ENCODE results near the gene CCL14. TPM values are rescaled to one million over a fixed set of nuclear protein-coding genes. Genes with fewer than 3 reads are reported as not detected.

Gene CCL14
- total and polyA plus RNA-seq, 2 donors from 2014 or later = 14.2 to 134 TPM

- TF ChIP-seq CTCF (IDR thresholded peaks at IDR 0.05; ENCODE audit: borderline replicate concordance, extremely low read depth, insufficient read depth) = no peak
- Histone ChIP-seq H3K9ac (ENCODE audit: low read length in 3 of 3) (no peak overlapping the region), H3K27ac (ENCODE audit: low read depth in 2 of 2, low read length in 2 of 2) (no peak overlapping the region), H3K9me3 (ENCODE audit: control insufficient read depth in 2 of 3, insufficient read depth in 1 of 3, low read length in 3 of 3) (no peaks in the 10 kb centered on the region), H3K36me3 (ENCODE audit: control insufficient read depth in 2 of 3, insufficient read depth in 3 of 3, low read length in 3 of 3) (no peaks in the 10 kb centered on the region), H3K27me3 (ENCODE audit: control insufficient read depth, insufficient read depth, low read length) (no peaks in the 10 kb centered on the region), H3K4me1 (ENCODE audit: control insufficient read depth in 2 of 3, insufficient read depth in 2 of 3, low read depth in 1 of 3, low read length in 3 of 3) (no peaks in the 10 kb centered on the region), H3K4me3 (ENCODE audit: low read length in 3 of 3) (no peak overlapping the region)
- FAIRE-seq (no peak), DNase-seq (no peak)
- intact Hi-C loops (cut with DNase I) = no loop called here
These were observed 44.4 kb upstream of the CCL14 start for GRCh38 chr17:36030956-36031355.

GRCh38 chr17:36027761-36028160, 41.2 kb upstream of the CCL14 start:
- Histone ChIP-seq H3K9ac (ENCODE audit: low read length in 3 of 3) (no peak overlapping the region), H3K4me3 (ENCODE audit: low read length in 3 of 3) (no peak overlapping the region), H3K4me1 (ENCODE audit: control insufficient read depth in 2 of 3, insufficient read depth in 2 of 3, low read depth in 1 of 3, low read length in 3 of 3) (no peaks in the 10 kb centered on the region), H3K36me3 (ENCODE audit: control insufficient read depth in 2 of 3, insufficient read depth in 3 of 3, low read length in 3 of 3) (no peaks in the 10 kb centered on the region), H3K27me3 (ENCODE audit: control insufficient read depth, insufficient read depth, low read length) (no peaks in the 10 kb centered on the region), H3K27ac (ENCODE audit: low read depth in 2 of 2, low read length in 2 of 2) (no peak overlapping the region), H3K9me3 (ENCODE audit: control insufficient read depth in 2 of 3, insufficient read depth in 1 of 3, low read length in 3 of 3) (no peaks in the 10 kb centered on the region)
- intact Hi-C loops (cut with DNase I) = no loop called here
- DNase-seq = no peak
- no peak for TF ChIP-seq CTCF (IDR thresholded peaks at IDR 0.05; ENCODE audit: borderline replicate concordance, extremely low read depth, insufficient read depth)
- FAIRE-seq = no peak

- no peak overlapping the region for H3K9ac ChIP-seq (ENCODE audit: low read length in 3 of 3)
- H3K4me3 ChIP-seq (ENCODE audit: low read length in 3 of 3) = no peak overlapping the region
- TF ChIP-seq CTCF (IDR thresholded peaks at IDR 0.05; ENCODE audit: borderline replicate concordance, extremely low read depth, insufficient read depth) = no peak
- FAIRE-seq = no peak
- no peak overlapping the region for H3K27ac ChIP-seq (ENCODE audit: low read depth in 2 of 2, low read length in 2 of 2)
- H3K9me3 ChIP-seq (ENCODE audit: control insufficient read depth in 2 of 3, insufficient read depth in 1 of 3, low read length in 3 of 3) = no peaks in the 10 kb centered on the region
- intact Hi-C loops (cut with DNase I) = no loop called here
- H3K4me1 ChIP-seq (ENCODE audit: control insufficient read depth in 2 of 3, insufficient read depth in 2 of 3, low read depth in 1 of 3, low read length in 3 of 3) = no peaks in the 10 kb centered on the region
- DNase-seq = no peak
- no peaks in the 10 kb centered on the region for H3K36me3 ChIP-seq (ENCODE audit: control insufficient read depth in 2 of 3, insufficient read depth in 3 of 3, low read length in 3 of 3)
- no peaks in the 10 kb centered on the region for H3K27me3 ChIP-seq (ENCODE audit: control insufficient read depth, insufficient read depth, low read length)
These were observed 37.8 kb upstream of the CCL14 start for GRCh38 chr17:36024106-36024869.
